ENCODE measurements around the gene PRR33. TPM values are rescaled to one million over a fixed set of nuclear protein-coding genes. Genes with fewer than 3 reads are reported as not detected.
A peak's percentile ranks its signal among the peaks of the same experiment; 100 is the strongest.

Gene PRR33
- total and polyA plus RNA-seq, 8 donors = not detected

GRCh38 chr11:1867381-1867780 is 24.3 kb downstream of the PRR33 start:
- Histone ChIP-seq H3K9me3 (no peaks in the 10 kb centered on the region), H3K4me3 (no peak overlapping the region), H3K27me3 (no peaks in the 10 kb centered on the region), H3K27ac (no peak overlapping the region), H3K4me1 (peaks cover 14 to 33% (median 17%) of the 10 kb centered on the region in 3 donors), H3K36me3 (no peaks in the 10 kb centered on the region)
- ATAC-seq = no peak
- no peak for FAIRE-seq
- no peak for TF ChIP-seq CTCF (IDR thresholded peaks at IDR 0.05)
- intact Hi-C loops (cut with DNase I) = no loop called here
- 60 to 77% methylated on average over 8 of the region's 8 CpGs for WGBS, 2 donors
- DNase-seq = peak in 2 of 6 donors; percentile 22 to 50

GRCh38 chr11:1866776-1867175 is 24.9 kb downstream of the PRR33 start:
- peaks cover 14 to 33% (median 17%) of the 10 kb centered on the region in 3 donors for H3K4me1 ChIP-seq
- no peaks in the 10 kb centered on the region for H3K27me3 ChIP-seq
- no peak for FAIRE-seq
- intact Hi-C loops (cut with DNase I) = no loop called here
- H3K36me3 ChIP-seq = no peaks in the 10 kb centered on the region
- H3K4me3 ChIP-seq = no peak overlapping the region
- H3K9me3 ChIP-seq = no peaks in the 10 kb centered on the region
- no peak for TF ChIP-seq CTCF (IDR thresholded peaks at IDR 0.05)
- no peak for ATAC-seq
- no peak overlapping the region for H3K27ac ChIP-seq
- WGBS, 2 donors = 86 to 87% methylated on average over 12 to 15 of the region's 15 CpGs
- DNase-seq = peak in 2 of 6 donors; percentile 29 to 67

- no peak for TF ChIP-seq CTCF (IDR thresholded peaks at IDR 0.05)
- peak in 3 of 6 donors; percentile 29 to 69 (median 56) for DNase-seq
Observed at GRCh38 chr11:1866226-1866625, 25.5 kb downstream of the PRR33 start.

GRCh38 chr11:1864831-1865665 is 26.6 kb downstream of the PRR33 start:
- H3K4me3 ChIP-seq = peak overlapping the region in 1 of 4 donors; percentile 7

More at GRCh38 chr11:1866226-1866625, 25.5 kb downstream of the PRR33 start:
- 89 to 96% methylated on average over 8 of the region's 8 CpGs for WGBS, 2 donors
- Histone ChIP-seq H3K9me3 (no peaks in the 10 kb centered on the region), H3K36me3 (no peaks in the 10 kb centered on the region), H3K4me1 (peaks cover 14 to 33% (median 17%) of the 10 kb centered on the region in 3 donors), H3K27ac (no peak overlapping the region), H3K4me3 (no peak overlapping the region), H3K27me3 (no peaks in the 10 kb centered on the region)
- intact Hi-C loops (cut with DNase I) = no loop called here
- FAIRE-seq (no peak), ATAC-seq (no peak)

More at GRCh38 chr11:1864831-1865665, 26.6 kb downstream of the PRR33 start:
- 87 to 88% methylated on average over 28 to 30 of the region's 30 CpGs for WGBS, 2 donors
- intact Hi-C loops (cut with DNase I) = no loop called here
- Histone ChIP-seq H3K27ac (no peak overlapping the region), H3K9me3 (no peaks in the 10 kb centered on the region), H3K27me3 (no peaks in the 10 kb centered on the region), H3K36me3 (no peaks in the 10 kb centered on the region), H3K4me1 (peaks cover 8 to 22% (median 12%) of the 10 kb centered on the region in 3 donors)
- peak in 3 of 6 donors; percentile 65 to 83 (median 66) for DNase-seq
- peak in 1 of 4 donors; percentile 1 for ATAC-seq
- TF ChIP-seq CTCF (IDR thresholded peaks at IDR 0.05) = no peak
- no peak for FAIRE-seq
